GM19372 (cell line): ENCODE measurements around the gene DGLUCY.

Experiments
- ATAC-seq: cut with Tn5 transposase; IDR thresholded peaks from one replicate; pipeline ENCODE4 v1.9.1; 2021; ENCODE audit warnings: mild to moderate bottlenecking, low read depth, moderate library complexity; ENCODE audit not compliant: unreplicated experiment

Gene DGLUCY

GRCh38 chr14:91271639-91272038 lies 157.8 kb downstream of the DGLUCY start:
- ATAC-seq = no peak

GRCh38 chr14:91272341-91273272 lies 158.7 kb downstream of the DGLUCY start:
- no peak for ATAC-seq

- ATAC-seq = no peak
Measured at GRCh38 chr14:91273273-91273884, 159.5 kb downstream of the DGLUCY start.

DNA sequence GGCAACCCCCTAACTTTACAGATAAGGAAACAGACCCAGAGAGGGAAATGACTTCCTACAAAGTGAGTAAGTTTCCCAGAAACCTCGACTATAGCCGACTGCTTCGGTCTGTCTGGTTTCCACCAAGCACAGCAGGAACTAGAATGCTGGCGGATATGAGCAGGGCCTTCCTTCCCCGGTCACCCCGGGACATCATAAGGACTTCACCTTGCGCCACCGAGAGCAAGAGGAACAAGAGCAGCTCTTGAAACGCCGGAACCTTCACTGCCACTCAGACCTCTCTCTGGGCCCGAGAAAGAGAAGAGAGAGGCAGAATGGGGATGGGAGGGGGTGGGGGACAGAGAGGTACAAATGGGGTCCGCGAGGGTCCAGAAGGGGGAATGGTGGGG lies 160.0 kb downstream of the DGLUCY start:
- ATAC-seq = no peak

DNA sequence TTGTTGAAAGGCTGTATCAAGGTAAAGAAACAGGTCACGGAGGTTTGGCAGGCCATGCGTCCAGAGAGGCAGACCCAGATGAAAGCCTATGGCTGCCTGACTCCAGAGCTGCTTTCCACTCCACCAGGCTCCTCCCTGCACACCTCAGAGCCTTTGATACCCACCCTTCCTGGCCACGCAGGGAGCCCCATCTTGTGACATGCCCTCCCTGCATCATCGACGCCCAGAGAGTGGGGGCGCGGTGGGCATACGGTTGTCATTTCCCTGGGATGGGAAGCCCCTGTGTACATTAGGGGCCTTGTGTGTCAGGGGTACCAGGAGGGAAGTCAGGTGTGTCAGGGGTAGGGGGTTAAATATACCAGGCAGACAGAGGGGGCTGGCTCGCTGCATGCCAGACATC lies 160.9 kb downstream of the DGLUCY start:
- no peak for ATAC-seq
